Vagina (tissue), 2 donors: ENCODE results near the gene ZZZ3.

Experiments used
- CTCF ChIP-seq, 3 experiments: fragments of 450-650 bp in 2 of 3; fragments of 200-600 bp in 1 of 3; sonication (generic) in 1 of 3; IDR thresholded peaks; one replicate each; pipeline ENCODE4 v1.5.1; 2017 to 2019; ENCODE audit warnings: antibody characterized with exemption in 3 of 3, mild to moderate bottlenecking in 2 of 3, moderate library complexity in 2 of 3
- POLR2A ChIP-seq, 2 donors: fragments of 450-650 bp; IDR thresholded peaks; one replicate each; pipeline ENCODE4 v1.6.1; 2017; ENCODE audit warnings: antibody characterized with exemption in 2 of 2, mild to moderate bottlenecking in 2 of 2, moderate library complexity in 2 of 2

GRCh38 chr1:77639557-77640069 is 42.8 kb downstream of the ZZZ3 start:
- TF ChIP-seq CTCF (IDR thresholded peaks at IDR 0.05), result no peak
- no peak for TF ChIP-seq POLR2A (IDR thresholded peaks at IDR 0.05)
